Fibroblast of lung (primary cell): ENCODE results near the gene LZTS2. TPM values are rescaled to one million over a fixed set of nuclear protein-coding genes. Genes with fewer than 3 reads are reported as not detected.

Experiments used
- DNase-seq, 2 donors: peaks; one replicate each; pipeline versions ENCODE4 v3.0.0 to v3.0.0-alpha.2; 2010; ENCODE audit warnings: low read depth in 2 of 2
- H2AFZ ChIP-seq: 2 replicates; pipeline ENCODE4 v1.5.1; 2012; ENCODE audit warnings: low read length, control low read depth, inconsistent platforms
- H3K27ac ChIP-seq: 2 replicates; pipeline ENCODE4 v1.5.1; 2011; ENCODE audit warnings: low read length, control low read depth; ENCODE audit not compliant: insufficient read depth
- H3K27me3 ChIP-seq: 2 replicates; pipeline ENCODE4 v1.5.1; 2011; ENCODE audit warnings: mild to moderate bottlenecking, low read length; ENCODE audit not compliant: control insufficient read depth, insufficient read depth
- H3K36me3 ChIP-seq: 2 replicates; pipeline ENCODE4 v1.5.1; 2011; ENCODE audit warnings: low read length; ENCODE audit not compliant: control insufficient read depth, insufficient read depth
- H3K4me1 ChIP-seq: 2 replicates; pipeline ENCODE4 v1.5.1; 2011; ENCODE audit warnings: low read length; ENCODE audit not compliant: control insufficient read depth, insufficient read depth; ENCODE audit errors: extremely low read depth
- H3K4me2 ChIP-seq: 2 replicates; pipeline ENCODE4 v1.5.1; 2011; ENCODE audit warnings: low read length, control low read depth; ENCODE audit not compliant: insufficient read depth; ENCODE audit errors: extremely low read depth
- H3K4me3 ChIP-seq, 4 experiments: fragments of 200-600 bp in 1 of 4; sonication (generic) in 1 of 4; replicated peaks in 1 of 4; 2 replicates each; pipeline ENCODE4 v1.5.1; 2011 to 2016; ENCODE audit warnings: low read length in 4 of 4, low read depth in 3 of 4, mild to moderate bottlenecking in 3 of 4, control low read depth in 2 of 4, inconsistent platforms in 1 of 4, mixed read lengths in 1 of 4; ENCODE audit not compliant: insufficient read depth in 1 of 4; ENCODE audit errors: control extremely low read depth in 1 of 4
- H3K79me2 ChIP-seq: 2 replicates; pipeline ENCODE4 v1.5.1; 2012; ENCODE audit warnings: mild to moderate bottlenecking, low read length, inconsistent platforms; ENCODE audit not compliant: control insufficient read depth, insufficient read depth
- H3K9ac ChIP-seq: 2 replicates; pipeline ENCODE4 v1.5.1; 2011; ENCODE audit warnings: mild to moderate bottlenecking, low read length, control low read depth; ENCODE audit not compliant: insufficient read depth
- H3K9me3 ChIP-seq: 2 replicates; pipeline ENCODE4 v1.5.1; 2012; ENCODE audit warnings: low read depth, low read length; ENCODE audit not compliant: control insufficient read depth, insufficient read depth
- H4K20me1 ChIP-seq: 2 replicates; pipeline ENCODE4 v1.5.1; 2011; ENCODE audit warnings: low read length; ENCODE audit not compliant: control insufficient read depth, insufficient read depth; ENCODE audit errors: extremely low read depth
- CTCF ChIP-seq, 2 donors: IDR thresholded peaks in 1 of 2; conservative IDR thresholded peaks in 1 of 2; 1 replicate in 1 of 2; 2 replicates in 1 of 2; pipeline ENCODE4 v1.5.1; 2011 to 2012; ENCODE audit warnings: low read length in 2 of 2, control low read depth in 1 of 2, inconsistent platforms in 1 of 2, low read depth in 1 of 2, mild to moderate bottlenecking in 1 of 2
- EZH2 ChIP-seq: IDR thresholded peaks from 2 replicates; pipeline ENCODE4 v1.5.1; 2012; ENCODE audit warnings: low read length, control low read depth, mild to moderate bottlenecking; ENCODE audit errors: missing control alignments
- polyA plus RNA-seq, 2 donors: library from polyadenylated mRNA; depleted of rRNA in 1 of 2; stranded (reverse) in 1 of 2; unstranded in 1 of 2; fragments of >200 nt; gene quantifications; 2 replicates each; pipeline ENCODE4 v1.2.1, GENCODE V29; 2011 to 2012; ENCODE audit warnings: missing spikeins in 1 of 2
- total RNA-seq: library from RNA; depleted of rRNA; stranded (reverse); fragments of >200 nt; gene quantifications from 2 replicates; pipeline ENCODE4 v1.2.1, GENCODE V29; 2014

The LZTS2 gene
- total and polyA plus RNA-seq, 2 donors (not counting 1 experiment from before 2014, with no cell fraction given) = 34.7 to 120 TPM

GRCh38 chr10:101002456-101002855 is 2.8 kb downstream of the LZTS2 start:
- TF ChIP-seq CTCF (conservative IDR thresholded peaks at IDR 0.05 in 1 of 2, IDR thresholded peaks at IDR 0.05 in 1 of 2; ENCODE audit: low read depth in 1 of 2, low read length in 2 of 2) (no peak), EZH2 (no peak)
- H3K4me3 ChIP-seq = peak overlapping the region in 2 of 4 experiments; percentile 88 to 98
- peak overlapping the region; percentile 99 for H3K27ac ChIP-seq
- no peaks in the 10 kb centered on the region for H3K27me3 ChIP-seq
- no peaks in the 10 kb centered on the region for H3K9me3 ChIP-seq
- H4K20me1 ChIP-seq = peaks cover 2% of the 10 kb centered on the region
- peaks cover 42% of the 10 kb centered on the region for H3K36me3 ChIP-seq
- peaks cover 32% of the 10 kb centered on the region for H3K4me1 ChIP-seq
- no peak for DNase-seq
- H3K9ac ChIP-seq = peak overlapping the region; percentile 60
- H3K79me2 ChIP-seq = peaks cover 52% of the 10 kb centered on the region
- H2AFZ ChIP-seq = no peak overlapping the region
- H3K4me2 ChIP-seq = peak overlapping the region; percentile 99

GRCh38 chr10:101003639-101004206 is 4.1 kb downstream of the LZTS2 start:
- Histone ChIP-seq H3K36me3 (peaks cover 46% of the 10 kb centered on the region), H3K79me2 (peaks cover 52% of the 10 kb centered on the region)

GRCh38 chr10:101005361-101005760 is 5.8 kb downstream of the LZTS2 start:
- Histone ChIP-seq H3K4me2 (no peak overlapping the region), H3K79me2 (peaks cover 46% of the 10 kb centered on the region), H3K27me3 (no peaks in the 10 kb centered on the region), H3K36me3 (peaks cover 46% of the 10 kb centered on the region), H4K20me1 (peaks cover 2% of the 10 kb centered on the region), H3K4me1 (peaks cover 29% of the 10 kb centered on the region), H3K9ac (no peak overlapping the region), H3K9me3 (no peaks in the 10 kb centered on the region), H3K4me3 (no peak overlapping the region), H3K27ac (no peak overlapping the region), H2AFZ (no peak overlapping the region)
- DNase-seq = no peak
- TF ChIP-seq CTCF (conservative IDR thresholded peaks at IDR 0.05 in 1 of 2, IDR thresholded peaks at IDR 0.05 in 1 of 2; ENCODE audit: low read depth in 1 of 2, low read length in 2 of 2) = no peak
- TF ChIP-seq EZH2 = no peak

More at GRCh38 chr10:101003639-101004206, 4.1 kb downstream of the LZTS2 start:
- no peak overlapping the region for H3K9ac ChIP-seq
- no peak for TF ChIP-seq CTCF (conservative IDR thresholded peaks at IDR 0.05 in 1 of 2, IDR thresholded peaks at IDR 0.05 in 1 of 2; ENCODE audit: low read depth in 1 of 2, low read length in 2 of 2)
- no peak for TF ChIP-seq EZH2
- H3K4me1 ChIP-seq = peaks cover 32% of the 10 kb centered on the region
- H3K4me2 ChIP-seq = no peak overlapping the region
- no peak for DNase-seq
- H3K27ac ChIP-seq = no peak overlapping the region
- peaks cover 2% of the 10 kb centered on the region for H4K20me1 ChIP-seq
- no peaks in the 10 kb centered on the region for H3K27me3 ChIP-seq
- H2AFZ ChIP-seq = no peak overlapping the region
- no peak overlapping the region for H3K4me3 ChIP-seq
- H3K9me3 ChIP-seq = no peaks in the 10 kb centered on the region
